Activated CD4-positive, alpha-beta T cell treated with anti-CD3 and anti-CD28 coated beads for 36 hours (primary cell): Measurements from ENCODE around the gene DDA1. TPM values are rescaled to one million over a fixed set of nuclear protein-coding genes. Genes with fewer than 3 reads are reported as not detected.
A peak's percentile ranks its signal among the peaks of the same experiment; 100 is the strongest.

Experiments used
- ATAC-seq: fragments of 200-7000 bp; cut with Tn5 transposase; one replicate; pipeline ENCODE4 v1.10.0; 2021; ENCODE audit warnings: mild to moderate bottlenecking, moderate library complexity
- CTCF ChIA-PET: fragments of 350-600 bp; sonication (Branson Sonifier 250); formaldehyde crosslinking; loops from one replicate; lab custom pipeline; 2021; ENCODE audit warnings: antibody characterized with exemption; lab: Charles Lee
- POLR2A ChIA-PET: fragments of 350-600 bp; sonication (Branson Sonifier 250); formaldehyde crosslinking; loops from one replicate; lab custom pipeline; 2021; ENCODE audit warnings: antibody characterized with exemption, inconsistent platforms; lab: Charles Lee
- DNase-seq: peaks from one replicate; pipeline ENCODE4 v3.0.0-alpha.2; 2020
- H3K27ac Mint-ChIP-seq: one replicate; pipeline ENCODE4 v1.8.0; 2021; ENCODE audit warnings: mixed read lengths
- H3K27me3 Mint-ChIP-seq: one replicate; pipeline ENCODE4 v1.8.0; 2021; ENCODE audit warnings: mixed read lengths
- H3K36me3 Mint-ChIP-seq: one replicate; pipeline ENCODE4 v1.8.0; 2021; ENCODE audit warnings: low read depth, mixed read lengths
- H3K4me1 Mint-ChIP-seq: one replicate; pipeline ENCODE4 v1.8.0; 2021; ENCODE audit warnings: mixed read lengths
- H3K4me3 Mint-ChIP-seq: one replicate; pipeline ENCODE4 v1.8.0; 2021; ENCODE audit warnings: mild to moderate bottlenecking, moderate library complexity, mixed read lengths
- H3K9me3 Mint-ChIP-seq: one replicate; pipeline ENCODE4 v1.8.0; 2021; ENCODE audit warnings: low read depth, mixed read lengths
- intact Hi-C, 2 experiments: fragments of 100-400 bp; cut with DNase I in 1 of 2; cut with micrococcal nuclease in 1 of 2; formaldehyde crosslinking; loops; one replicate each; pipeline versions ENCODE4 v1.14.2 to v1.15.1; 2022 to 2024; cut with DNase I, micrococcal nuclease
- total RNA-seq, 2 experiments: library from RNA; stranded (reverse); gene quantifications; one replicate each; pipeline ENCODE4 v1.2.3, GENCODE V29; 2021

Gene DDA1
- total RNA-seq, 2 experiments from 2014 or later = 26.2 to 39.6 TPM

DNA sequence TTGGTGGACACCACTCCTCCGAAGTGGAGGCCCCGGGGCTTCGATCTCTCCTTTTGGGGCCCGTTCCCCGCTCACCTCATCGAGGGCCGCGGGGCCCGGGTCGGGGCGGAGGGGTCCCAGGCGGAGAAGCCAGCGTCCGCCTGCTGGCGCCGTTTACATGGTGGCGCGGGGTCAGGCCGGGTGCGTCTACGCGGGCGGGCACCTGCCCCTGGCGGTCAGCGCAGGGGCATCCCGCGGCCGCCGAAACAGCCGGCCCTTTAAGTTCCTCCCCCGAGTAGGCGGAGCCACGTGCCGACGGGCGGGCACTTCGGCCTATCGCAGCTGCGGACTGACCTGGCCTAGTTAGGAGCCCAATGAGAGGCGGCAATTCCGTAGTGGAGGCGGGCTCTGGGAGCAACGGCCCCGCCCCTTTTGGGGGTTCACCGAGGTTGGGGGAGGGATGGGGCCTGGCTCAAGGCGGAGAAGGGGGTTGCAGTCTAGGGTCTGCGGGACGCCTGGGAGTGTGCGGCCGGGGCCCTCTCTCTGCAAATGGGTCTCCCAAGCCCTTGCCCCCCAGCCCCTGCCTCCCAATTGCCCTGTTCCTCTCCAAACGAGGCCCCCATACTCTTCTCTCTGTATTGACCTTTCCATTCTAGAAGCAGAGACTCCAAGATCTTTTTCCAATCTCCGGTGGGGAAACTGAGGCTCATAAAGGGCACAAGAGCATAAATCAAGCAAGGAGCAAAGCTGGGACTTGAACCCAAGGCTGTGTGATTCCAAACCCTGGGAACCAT lies 6.0 kb upstream of the DDA1 start, which contains the start of gene ABHD8:
Gene ABHD8, minus strand, starts transcription at position 259 of the 773 bp plus-strand sequence. CDS start 1,809 bp downstream, outside the sequence.
- H3K9me3 Mint-ChIP-seq = no peaks in the 10 kb centered on the region
- CTCF ChIA-PET = interaction anchor here (0.6 to 5.1 kb wide), 8 partner anchors 10 to 1893 kb away, joined by 3 to 24 read pairs (median 4); no protein-coding TSS in a partner anchor
- peaks cover 35% of the 10 kb centered on the region for H3K4me1 Mint-ChIP-seq
- H3K4me3 Mint-ChIP-seq = peak within 1 kb of the TSS; percentile 63
- H3K36me3 Mint-ChIP-seq = peaks cover 3% of the 10 kb centered on the region
- intact Hi-C loops = loop anchor here (1.0 kb wide), 1 partner anchor 11 kb away; no protein-coding TSS in a partner anchor
- no peaks in the 10 kb centered on the region for H3K27me3 Mint-ChIP-seq
- ATAC-seq (peak; percentile 79), DNase-seq (peak; percentile 97)
- peak within 1 kb of the TSS; percentile 47 for H3K27ac Mint-ChIP-seq
- POLR2A ChIA-PET = interaction anchor here (0.6 kb wide), 1 partner anchor 83 kb away, joined by 3 read pairs; no protein-coding TSS in a partner anchor

GRCh38 chr19:17303940-17304267 lies 5.5 kb upstream of the DDA1 start:
- DNase-seq (no peak), ATAC-seq (no peak)
- Mint-ChIP-seq H3K36me3 (peaks cover 1% of the 10 kb centered on the region), H3K9me3 (no peaks in the 10 kb centered on the region), H3K4me1 (peaks cover 35% of the 10 kb centered on the region), H3K4me3 (peak overlapping the region; percentile 63), H3K27ac (peak overlapping the region; percentile 47), H3K27me3 (no peaks in the 10 kb centered on the region)
- intact Hi-C loops = loop anchor here (1.0 to 2.0 kb wide), 2 partner anchors 12 to 643 kb away; partner anchors contain the start of genes SMIM7 (in 1 of the 2) and TMEM38A (in 1 of the 2)
- POLR2A ChIA-PET = interaction anchor here (0.6 kb wide), 1 partner anchor 83 kb away, joined by 3 read pairs; no protein-coding TSS in a partner anchor
- CTCF ChIA-PET = interaction anchor here (0.6 to 5.1 kb wide), 7 partner anchors 11 to 1894 kb away, joined by 3 to 24 read pairs (median 4); no protein-coding TSS in a partner anchor

DNA sequence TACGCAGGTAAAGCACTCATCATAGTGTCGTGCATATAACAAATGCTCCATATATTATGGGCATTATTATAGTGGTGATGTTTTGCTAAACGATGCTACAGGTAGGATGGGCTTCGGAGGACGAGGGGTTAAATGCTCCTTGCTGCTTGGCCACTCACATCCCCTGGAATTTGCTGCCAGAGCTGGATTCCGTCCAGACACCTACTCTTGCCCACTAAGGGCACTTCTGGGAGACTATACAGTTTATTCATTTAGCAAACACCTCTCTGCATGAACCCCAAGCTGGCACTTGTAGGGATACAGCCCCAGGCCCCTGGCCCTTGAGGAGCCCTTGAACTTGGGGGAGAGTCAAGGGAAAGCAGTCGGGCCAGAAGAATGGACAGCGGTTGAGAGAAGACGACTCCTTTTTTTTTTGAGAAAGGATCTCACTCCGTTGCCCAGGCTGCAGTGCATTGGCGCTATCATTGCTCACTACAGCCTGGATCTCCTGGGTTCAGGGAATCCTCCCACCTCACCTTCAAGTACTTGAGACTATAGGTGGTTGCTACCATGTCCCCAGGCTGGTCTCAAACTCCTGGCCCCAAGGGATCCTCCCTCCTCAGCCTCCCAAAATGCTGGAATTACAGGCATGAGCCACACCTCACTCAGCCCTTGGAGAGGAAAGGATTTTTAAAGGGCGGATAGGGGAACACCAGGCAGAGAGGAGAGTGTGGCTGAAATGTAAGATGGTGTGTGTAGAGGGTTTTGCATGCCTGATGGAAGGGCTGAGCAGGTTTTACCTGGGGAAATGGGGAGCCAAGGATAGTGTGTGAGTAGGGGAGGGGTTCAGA lies 4.8 kb upstream of the DDA1 start:
- ATAC-seq (no peak), DNase-seq (no peak)
- Mint-ChIP-seq H3K36me3 (peaks cover 1% of the 10 kb centered on the region), H3K4me1 (peaks cover 39% of the 10 kb centered on the region), H3K27me3 (no peaks in the 10 kb centered on the region), H3K27ac (peak overlapping the region; percentile 85), H3K9me3 (no peaks in the 10 kb centered on the region), H3K4me3 (peak overlapping the region; percentile 86)
- ChIA-PET POLR2A (interaction anchor here (0.6 to 0.9 kb wide), 3 partner anchors 12 to 65 kb away, joined by 3 to 12 read pairs (median 3); no protein-coding TSS in a partner anchor), CTCF (interaction anchor here (0.6 to 5.1 kb wide), 10 partner anchors 11 to 1895 kb away, joined by 3 to 24 read pairs (median 4); partner anchors contain the start of genes BABAM1 and MVB12A)
- intact Hi-C loops = loop anchor here (1.0 to 5.0 kb wide), 6 partner anchors 37 to 762 kb away; partner anchors contain the start of genes BABAM1 (in 2 of the 2), CHERP (in 1 of the 2), HAUS8 (in 1 of the 2) and MYO9B (in 1 of the 2)

DNA sequence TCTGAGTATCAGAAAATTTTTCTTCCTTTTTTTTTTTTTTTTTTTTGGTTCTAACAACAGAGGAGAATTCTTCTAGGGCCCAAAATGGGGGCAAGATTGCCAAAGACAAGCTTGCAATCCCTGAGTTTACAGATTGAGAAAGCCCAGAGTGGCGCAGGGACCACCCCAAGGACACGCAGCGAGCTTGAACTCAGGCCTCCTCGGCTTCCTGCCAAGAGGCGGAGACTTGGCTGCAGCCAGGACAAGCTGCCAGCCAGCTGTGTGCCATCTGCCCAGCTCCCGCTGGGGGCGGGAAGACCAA lies 4.2 kb upstream of the DDA1 start:
- POLR2A ChIA-PET = interaction anchor here (0.6 to 0.9 kb wide), 3 partner anchors 12 to 64 kb away, joined by 3 to 12 read pairs (median 3); no protein-coding TSS in a partner anchor
- CTCF ChIA-PET = interaction anchor here (0.7 to 5.1 kb wide), 8 partner anchors 12 to 114 kb away, joined by 3 to 24 read pairs (median 6); partner anchors contain the start of genes BABAM1 and MVB12A
- DNase-seq (no peak), ATAC-seq (no peak)
- H3K27me3 Mint-ChIP-seq = no peaks in the 10 kb centered on the region
- peak overlapping the region; percentile 85 for H3K27ac Mint-ChIP-seq
- no peaks in the 10 kb centered on the region for H3K9me3 Mint-ChIP-seq
- intact Hi-C loops = loop anchor here (1.0 to 5.0 kb wide), 6 partner anchors 38 to 763 kb away; partner anchors contain the start of genes BABAM1 (in 2 of the 2), CHERP (in 1 of the 2), HAUS8 (in 1 of the 2) and MYO9B (in 1 of the 2)
- H3K4me1 Mint-ChIP-seq = peaks cover 41% of the 10 kb centered on the region
- H3K4me3 Mint-ChIP-seq = peak overlapping the region; percentile 86
- peaks cover 1% of the 10 kb centered on the region for H3K36me3 Mint-ChIP-seq

GRCh38 chr19:17305517-17306284 lies 3.7 kb upstream of the DDA1 start, which contains the start of gene MRPL34:
Gene MRPL34, plus strand, starts transcription at chr19:17305872. Its CDS starts 21 bp downstream, at chr19:17305893.
- intact Hi-C loops = loop anchor here (1.0 to 5.0 kb wide), 6 partner anchors 38 to 763 kb away; partner anchors contain the start of genes BABAM1 (in 2 of the 2), CHERP (in 1 of the 2), HAUS8 (in 1 of the 2) and MYO9B (in 1 of the 2)
- peaks cover 1% of the 10 kb centered on the region for H3K36me3 Mint-ChIP-seq
- no peaks in the 10 kb centered on the region for H3K27me3 Mint-ChIP-seq
- H3K9me3 Mint-ChIP-seq = no peaks in the 10 kb centered on the region
- ATAC-seq = peak; percentile 70
- peak within 1 kb of the TSS; percentile 92 for H3K27ac Mint-ChIP-seq
- peak; percentile 97 for DNase-seq
- H3K4me1 Mint-ChIP-seq = peaks cover 46% of the 10 kb centered on the region
- peak within 1 kb of the TSS; percentile 86 for H3K4me3 Mint-ChIP-seq
- POLR2A ChIA-PET = interaction anchor here (0.6 to 0.9 kb wide), 3 partner anchors 13 to 64 kb away, joined by 3 to 12 read pairs (median 3); no protein-coding TSS in a partner anchor
- CTCF ChIA-PET = interaction anchor here (0.7 to 5.1 kb wide), 9 partner anchors 12 to 114 kb away, joined by 3 to 24 read pairs (median 5); partner anchors contain the start of genes BABAM1 and MVB12A

DNA sequence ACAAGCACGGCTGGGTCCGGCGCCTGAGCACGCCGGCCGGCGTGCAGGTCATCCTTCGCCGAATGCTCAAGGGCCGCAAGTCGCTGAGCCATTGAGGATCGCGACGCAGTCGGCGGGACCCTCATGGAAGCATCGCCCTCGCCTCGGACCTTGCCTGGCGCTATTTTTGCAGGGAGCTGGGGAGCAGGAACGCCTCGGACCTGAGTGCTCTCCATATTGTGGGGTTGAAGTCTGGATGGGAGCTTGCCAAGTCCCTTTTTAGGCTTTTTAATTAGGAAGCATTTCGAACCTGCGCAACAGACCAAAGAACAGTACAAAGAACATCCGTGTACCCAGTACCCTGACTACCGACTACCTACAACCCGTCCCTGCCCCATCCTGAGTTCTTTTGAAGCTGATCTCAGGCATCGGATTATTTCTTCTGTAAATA lies 3.1 kb upstream of the DDA1 start:
- H3K27ac Mint-ChIP-seq = peak overlapping the region; percentile 92
- peaks cover 51% of the 10 kb centered on the region for H3K4me1 Mint-ChIP-seq
- no peak for DNase-seq
- ChIA-PET POLR2A (no interaction called here), CTCF (interaction anchor here (0.9 to 5.1 kb wide), 4 partner anchors 13 to 83 kb away, joined by 3 to 24 read pairs (median 7); partner anchors contain the start of gene BABAM1)
- no peak for ATAC-seq
- H3K9me3 Mint-ChIP-seq = no peaks in the 10 kb centered on the region
- no peaks in the 10 kb centered on the region for H3K27me3 Mint-ChIP-seq
- H3K36me3 Mint-ChIP-seq = peaks cover 1% of the 10 kb centered on the region
- intact Hi-C loops = loop anchor here in 1 of 2 experiments (5.0 kb wide), 1 partner anchor 764 kb away; the partner anchor contains the start of gene CHERP
- peak overlapping the region; percentile 86 for H3K4me3 Mint-ChIP-seq

GRCh38 chr19:17307876-17308377 lies 1.4 kb upstream of the DDA1 start:
- ATAC-seq = no peak
- H3K9me3 Mint-ChIP-seq = no peaks in the 10 kb centered on the region
- peak overlapping the region; percentile 86 for H3K4me3 Mint-ChIP-seq
- H3K27me3 Mint-ChIP-seq = no peaks in the 10 kb centered on the region
- POLR2A ChIA-PET = interaction anchor here (0.7 to 1.8 kb wide), 2 partner anchors 27 to 34 kb away, joined by 3 to 11 read pairs; partner anchors contain the start of gene ANO8
- H3K36me3 Mint-ChIP-seq = peaks cover 6% of the 10 kb centered on the region
- intact Hi-C loops = loop anchor here in 1 of 2 experiments (2.0 to 5.0 kb wide), 2 partner anchors 83 to 766 kb away; partner anchors contain the start of gene CHERP
- CTCF ChIA-PET = interaction anchor here (0.6 to 3.6 kb wide), 4 partner anchors 28 to 154 kb away, joined by 3 to 13 read pairs (median 4); no protein-coding TSS in a partner anchor
- H3K27ac Mint-ChIP-seq = peak overlapping the region; percentile 1
- H3K4me1 Mint-ChIP-seq = peaks cover 49% of the 10 kb centered on the region
- no peak for DNase-seq

- DNase-seq = peak; percentile 51
- POLR2A ChIA-PET = interaction anchor here (1.0 to 1.8 kb wide), 2 partner anchors 25 to 95 kb away, joined by 5 to 11 read pairs; partner anchors contain the start of genes ANO8 and BST2
Measured at GRCh38 chr19:17309965-17310461, 650 bp downstream of the DDA1 start.

More at GRCh38 chr19:17309965-17310461, 650 bp downstream of the DDA1 start:
- peaks cover 39% of the 10 kb centered on the region for H3K4me1 Mint-ChIP-seq
- intact Hi-C loops = loop anchor here (1.0 to 5.0 kb wide), 13 partner anchors 18 to 768 kb away; partner anchors contain the start of genes GTPBP3 (in 2 of the 2), BABAM1 (in 1 of the 2), CHERP (in 1 of the 2) and HAUS8 (in 1 of the 2)
- CTCF ChIA-PET = interaction anchor here (0.8 to 3.6 kb wide), 5 partner anchors 11 to 79 kb away, joined by 3 to 13 read pairs (median 3); partner anchors contain the start of gene ANO8
- no peaks in the 10 kb centered on the region for H3K9me3 Mint-ChIP-seq
- peak overlapping the region; percentile 90 for H3K27ac Mint-ChIP-seq
- peaks cover 12% of the 10 kb centered on the region for H3K36me3 Mint-ChIP-seq
- ATAC-seq = no peak
- no peaks in the 10 kb centered on the region for H3K27me3 Mint-ChIP-seq
- peak overlapping the region; percentile 95 for H3K4me3 Mint-ChIP-seq
